Right lobe of liver (tissue), 6 donors: Measurements from ENCODE around the gene ZCCHC24. TPM values are rescaled to one million over a fixed set of nuclear protein-coding genes. Genes with fewer than 3 reads are reported as not detected.

Experiments
- ATAC-seq, 4 donors: fragments of 200-7000 bp; cut with Tn5 transposase; one replicate each; pipeline ENCODE4 v1.9.1; 2020; ENCODE audit warnings: mild to moderate bottlenecking in 4 of 4, moderate library complexity in 4 of 4
- DNase-seq, 3 donors: peaks; one replicate each; pipeline ENCODE4 v3.0.0-alpha.2; 2020
- H3K27ac ChIP-seq, 3 donors: fragments of 200-600 bp; one replicate each; pipeline ENCODE4 v1.8.0; 2022
- H3K27me3 ChIP-seq, 2 donors: fragments of 200-600 bp; one replicate each; pipeline ENCODE4 v1.8.0; 2022
- H3K36me3 ChIP-seq, 4 donors: fragments of 200-600 bp; sonication (generic) in 1 of 4; one replicate each; pipeline versions ENCODE4 v1.5.1 to v1.8.0; 2017 to 2022; ENCODE audit warnings: control low read depth in 1 of 4
- H3K4me1 ChIP-seq, 4 donors: fragments of 200-600 bp; sonication (generic) in 1 of 4; one replicate each; pipeline versions ENCODE4 v1.5.1 to v1.8.0; 2017 to 2022; ENCODE audit warnings: control low read depth in 1 of 4
- H3K4me3 ChIP-seq, 3 donors: fragments of 200-600 bp; one replicate each; pipeline ENCODE4 v1.8.0; 2022
- H3K9me3 ChIP-seq, 4 donors: fragments of 200-600 bp; sonication (generic) in 1 of 4; one replicate each; pipeline versions ENCODE4 v1.5.1 to v1.8.0; 2017 to 2022; ENCODE audit warnings: control low read depth in 1 of 4
- POLR2A ChIP-seq: fragments of 450-650 bp; IDR thresholded peaks from one replicate; pipeline ENCODE4 v1.6.1; 2017; ENCODE audit warnings: antibody characterized with exemption, mild to moderate bottlenecking
- WGBS: methylation state at CpG from one replicate; pipeline ENCODE4 v1.1.6; 2018; ENCODE audit warnings: low coverage, low lambda C conversion rate; ENCODE audit not compliant: insufficient coverage; ENCODE audit errors: missing lambda C conversion rate; 5-methylcytosine and 5-hydroxymethylcytosine counted together
- intact Hi-C, 2 donors: fragments of 100-400 bp; cut with DNase I; formaldehyde crosslinking; loops; one replicate each; pipeline versions ENCODE4 v1.11.2 to v1.14.1; 2022
- total RNA-seq, 6 experiments: library from RNA; depleted of rRNA in 2 of 6; stranded (reverse); fragments of >200 nt in 2 of 6; fragmentation: NEBNext Ultra II Directional in 3 of 6; extraction: Animal tissue kit (Norgen Biotek cat#: 25700) in 3 of 6; gene quantifications; one replicate each; pipeline versions ENCODE4 v1.1.0 to v1.2.4, GENCODE V29; 2016 to 2023
- TF ChIP-seq, protein P1 (sequence below), 4 donors: fragments of 200-600 bp in 3 of 4; fragments of 450-650 bp in 1 of 4; IDR thresholded peaks; one replicate each; pipeline versions ENCODE4 v1.5.1 to v1.8.0; 2016 to 2022; ENCODE audit warnings: antibody characterized with exemption in 4 of 4, mild to moderate bottlenecking in 2 of 4
- donor health status: DM: no; HTN: yes; CAD: no.
- donor health status: DM: no; HTN: no; CAD: no.
- donor health status: DM: no; HTN: no; CAD: no.
- donor health status: DM: no; HTN: yes; CAD: no.
- donor health status: DM: no; HTN: yes; CAD: no.

ZCCHC24 gene
- total RNA-seq, 6 experiments from 2014 or later: 19.8 to 33.6 (median 22.7) TPM

DNA sequence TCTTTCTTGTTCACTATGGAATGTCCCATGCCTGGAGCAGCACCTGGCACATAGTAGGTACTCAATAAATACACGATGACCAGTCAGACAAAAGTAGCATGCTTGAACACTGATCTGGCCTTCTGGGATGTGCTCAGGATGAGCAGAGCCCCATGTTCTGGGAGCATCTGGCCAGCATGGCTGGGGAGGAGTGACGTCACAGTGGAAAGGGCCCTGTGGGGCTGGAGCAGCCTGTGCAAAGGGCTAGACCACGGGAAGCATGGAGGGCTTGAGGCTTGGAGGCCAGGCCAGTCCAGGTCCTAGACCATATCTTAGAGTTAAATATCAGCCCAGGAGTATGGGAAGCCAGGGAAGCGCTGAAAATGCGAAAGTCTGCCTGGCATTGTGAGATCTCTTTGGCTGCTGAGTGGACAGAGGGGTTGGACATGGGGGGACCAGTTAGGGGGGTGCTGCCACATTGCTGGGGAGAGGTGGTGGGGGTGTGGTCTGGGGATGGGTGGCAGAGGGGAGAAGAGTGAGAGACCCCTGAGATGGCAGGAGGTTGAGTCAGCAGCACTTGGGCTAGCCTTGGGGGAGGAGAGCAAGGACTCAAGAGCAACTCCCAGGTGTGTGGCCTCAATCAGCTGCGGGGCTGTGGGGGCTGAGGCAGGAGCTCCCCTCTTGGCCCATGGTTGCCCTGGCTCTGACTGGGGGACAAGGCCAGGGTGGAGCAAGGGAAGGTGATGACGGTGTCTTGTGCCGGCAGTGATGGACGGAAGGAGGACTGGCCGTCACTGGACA, 34.9 kb downstream of the ZCCHC24 start:
- intact Hi-C loops: no loop called here
- Histone ChIP-seq H3K4me3 (no peak overlapping the region), H3K27me3 (no peaks in the 10 kb centered on the region), H3K36me3 (no peaks in the 10 kb centered on the region), H3K4me1 (peaks cover 2 to 56% (median 7%) of the 10 kb centered on the region in 4 donors), H3K27ac (peak overlapping the region in 2 of 3 donors; percentile 6 to 58), H3K9me3 (no peaks in the 10 kb centered on the region)
- 55% methylated on average over 3 of the region's 10 CpGs for WGBS
- ATAC-seq (no peak), DNase-seq (peak in 2 of 3 donors; percentile 17 to 53)
- TF ChIP-seq, protein P1, sequence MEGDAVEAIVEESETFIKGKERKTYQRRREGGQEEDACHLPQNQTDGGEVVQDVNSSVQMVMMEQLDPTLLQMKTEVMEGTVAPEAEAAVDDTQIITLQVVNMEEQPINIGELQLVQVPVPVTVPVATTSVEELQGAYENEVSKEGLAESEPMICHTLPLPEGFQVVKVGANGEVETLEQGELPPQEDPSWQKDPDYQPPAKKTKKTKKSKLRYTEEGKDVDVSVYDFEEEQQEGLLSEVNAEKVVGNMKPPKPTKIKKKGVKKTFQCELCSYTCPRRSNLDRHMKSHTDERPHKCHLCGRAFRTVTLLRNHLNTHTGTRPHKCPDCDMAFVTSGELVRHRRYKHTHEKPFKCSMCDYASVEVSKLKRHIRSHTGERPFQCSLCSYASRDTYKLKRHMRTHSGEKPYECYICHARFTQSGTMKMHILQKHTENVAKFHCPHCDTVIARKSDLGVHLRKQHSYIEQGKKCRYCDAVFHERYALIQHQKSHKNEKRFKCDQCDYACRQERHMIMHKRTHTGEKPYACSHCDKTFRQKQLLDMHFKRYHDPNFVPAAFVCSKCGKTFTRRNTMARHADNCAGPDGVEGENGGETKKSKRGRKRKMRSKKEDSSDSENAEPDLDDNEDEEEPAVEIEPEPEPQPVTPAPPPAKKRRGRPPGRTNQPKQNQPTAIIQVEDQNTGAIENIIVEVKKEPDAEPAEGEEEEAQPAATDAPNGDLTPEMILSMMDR (IDR thresholded peaks at IDR 0.05): no peak
- TF ChIP-seq POLR2A: no peak

DNA sequence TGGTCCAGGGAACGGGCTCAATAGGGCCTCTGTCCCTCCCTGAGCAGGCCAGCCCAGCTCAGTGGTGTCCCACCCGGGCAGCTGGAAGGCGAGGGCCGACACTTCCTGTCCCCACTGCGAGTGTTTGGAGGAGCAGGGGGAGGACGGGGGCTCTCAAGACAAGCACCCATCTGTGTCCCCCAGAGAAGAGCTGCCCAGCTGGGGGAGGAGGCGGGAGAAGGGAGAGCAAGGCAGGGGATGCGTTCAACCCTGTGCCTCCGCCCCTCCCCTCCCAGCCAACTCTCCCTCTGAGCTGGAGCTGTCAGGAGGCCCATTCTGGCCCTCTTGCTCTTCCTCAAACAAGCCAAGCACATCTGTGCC, 35.7 kb downstream of the ZCCHC24 start:
- Histone ChIP-seq H3K36me3 (no peaks in the 10 kb centered on the region), H3K9me3 (no peaks in the 10 kb centered on the region), H3K4me3 (no peak overlapping the region), H3K27me3 (no peaks in the 10 kb centered on the region), H3K27ac (peak overlapping the region in 2 of 3 donors; percentile 30 to 58), H3K4me1 (peaks cover 0 to 64% (median 7%) of the 10 kb centered on the region in 4 donors)
- no CpG with 5 or more reads among the region's 9 CpGs for WGBS
- DNase-seq (peak in 2 of 3 donors; percentile 25 to 48), ATAC-seq (no peak)
- intact Hi-C loops: no loop called here
- TF ChIP-seq, protein P1 (IDR thresholded peaks at IDR 0.05): no peak
- no peak for TF ChIP-seq POLR2A

DNA sequence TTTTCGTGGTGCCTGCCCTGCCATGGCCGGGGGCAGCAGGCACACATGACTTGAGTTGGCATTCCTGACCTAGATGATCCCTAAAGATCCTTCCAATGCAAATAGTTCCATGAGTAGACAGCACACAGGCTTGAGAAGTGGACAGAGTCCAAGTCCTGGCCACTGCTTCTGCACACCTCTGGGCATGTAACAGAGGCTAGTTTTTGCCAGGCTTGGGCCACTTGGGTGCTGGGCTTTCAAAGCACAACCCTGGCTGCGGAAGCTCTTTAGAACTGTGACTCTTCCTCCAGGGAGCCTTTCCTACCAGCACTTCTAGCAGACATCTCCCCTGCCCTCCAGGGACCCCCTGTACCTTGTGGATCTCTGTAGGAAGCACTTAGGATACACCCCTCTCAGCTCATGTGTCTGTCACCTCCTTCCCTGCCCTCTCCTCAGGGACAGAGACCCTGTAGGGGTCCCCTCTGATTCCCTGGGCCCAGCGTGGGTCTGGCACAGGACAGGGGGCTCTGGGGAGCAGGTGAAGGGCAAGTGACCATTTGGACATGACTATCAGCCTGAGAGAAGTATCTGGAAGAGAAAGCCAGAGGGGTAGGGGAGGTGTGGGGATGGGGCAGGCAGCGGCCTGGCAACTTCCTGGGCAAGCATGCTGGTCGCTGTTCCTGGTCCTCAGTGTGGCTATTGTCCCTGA, 36.2 kb downstream of the ZCCHC24 start:
- no peak overlapping the region for H3K4me3 ChIP-seq
- DNase-seq: peak; percentile 52 to 90 (median 85)
- peak overlapping the region in 2 of 3 donors; percentile 30 to 58 for H3K27ac ChIP-seq
- 50% methylated on average over 1 of the region's 6 CpGs for WGBS
- no peaks in the 10 kb centered on the region for H3K27me3 ChIP-seq
- peaks cover 0 to 64% (median 7%) of the 10 kb centered on the region in 4 donors for H3K4me1 ChIP-seq
- no peak for TF ChIP-seq POLR2A
- TF ChIP-seq, protein P1 (IDR thresholded peaks at IDR 0.05): no peak
- ATAC-seq: peak; percentile 38 to 64 (median 55)
- H3K9me3 ChIP-seq: no peaks in the 10 kb centered on the region
- intact Hi-C loops: no loop called here
- no peaks in the 10 kb centered on the region for H3K36me3 ChIP-seq

DNA sequence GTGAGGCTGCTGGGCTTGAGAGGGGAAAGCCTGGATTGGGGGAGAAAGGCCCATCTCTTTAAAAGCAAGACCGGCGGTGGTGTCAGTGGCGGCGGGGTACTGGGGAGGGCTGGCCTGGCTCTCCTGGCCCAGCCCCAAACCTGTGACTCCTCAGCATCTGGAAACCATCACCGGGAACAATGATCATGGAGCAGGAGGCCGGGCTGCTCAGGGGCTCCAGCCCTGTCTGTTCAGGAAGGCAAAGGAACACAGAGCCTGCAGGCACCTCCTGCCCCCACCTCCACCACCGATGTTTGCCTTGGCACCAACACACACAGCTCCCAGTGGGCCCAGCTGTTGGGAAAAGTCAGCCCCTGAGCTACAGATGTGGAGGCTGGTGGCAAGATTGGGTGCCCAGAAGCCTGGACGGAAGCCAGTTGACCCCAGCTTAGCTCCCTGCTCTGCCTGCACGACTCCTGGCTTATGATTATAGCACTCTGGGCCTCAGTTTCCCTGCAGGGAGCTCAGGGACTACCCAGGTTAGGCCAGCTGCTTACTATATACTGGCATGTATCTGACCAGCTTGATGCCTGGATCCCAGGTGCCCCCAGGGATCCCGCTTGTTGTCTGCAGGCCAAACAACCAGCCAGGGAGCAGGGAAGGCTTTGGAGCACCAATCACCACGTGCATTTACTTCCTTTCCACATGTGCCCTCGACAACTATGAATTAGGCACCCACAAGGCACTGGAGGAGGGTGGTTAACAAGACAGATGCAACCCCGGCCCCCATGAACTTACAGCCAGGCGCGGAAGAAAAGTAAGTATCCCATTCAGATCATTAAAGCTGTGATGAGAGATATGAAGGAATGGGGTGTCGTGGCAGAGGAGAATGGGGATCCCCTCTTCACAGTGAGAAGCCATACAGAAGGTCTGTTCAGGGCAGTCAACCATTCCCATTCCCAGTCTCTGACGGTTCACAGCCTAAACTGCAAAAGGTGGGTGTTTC, 37.3 kb downstream of the ZCCHC24 start:
- Histone ChIP-seq H3K27ac (peak overlapping the region in 1 of 3 donors; percentile 58), H3K4me3 (no peak overlapping the region), H3K36me3 (no peaks in the 10 kb centered on the region), H3K9me3 (no peaks in the 10 kb centered on the region), H3K27me3 (no peaks in the 10 kb centered on the region), H3K4me1 (peaks cover 2 to 68% (median 9%) of the 10 kb centered on the region in 4 donors)
- intact Hi-C loops: no loop called here
- ATAC-seq (peak; percentile 27 to 56 (median 34)), DNase-seq (peak; percentile 48 to 77 (median 76))
- no peak for TF ChIP-seq POLR2A
- TF ChIP-seq, protein P1 (IDR thresholded peaks at IDR 0.05): no peak
- WGBS: 100% methylated on average over 1 of the region's 17 CpGs
